Measurements from ENCODE around the gene CLIC4.

The CLIC4 gene

DNA sequence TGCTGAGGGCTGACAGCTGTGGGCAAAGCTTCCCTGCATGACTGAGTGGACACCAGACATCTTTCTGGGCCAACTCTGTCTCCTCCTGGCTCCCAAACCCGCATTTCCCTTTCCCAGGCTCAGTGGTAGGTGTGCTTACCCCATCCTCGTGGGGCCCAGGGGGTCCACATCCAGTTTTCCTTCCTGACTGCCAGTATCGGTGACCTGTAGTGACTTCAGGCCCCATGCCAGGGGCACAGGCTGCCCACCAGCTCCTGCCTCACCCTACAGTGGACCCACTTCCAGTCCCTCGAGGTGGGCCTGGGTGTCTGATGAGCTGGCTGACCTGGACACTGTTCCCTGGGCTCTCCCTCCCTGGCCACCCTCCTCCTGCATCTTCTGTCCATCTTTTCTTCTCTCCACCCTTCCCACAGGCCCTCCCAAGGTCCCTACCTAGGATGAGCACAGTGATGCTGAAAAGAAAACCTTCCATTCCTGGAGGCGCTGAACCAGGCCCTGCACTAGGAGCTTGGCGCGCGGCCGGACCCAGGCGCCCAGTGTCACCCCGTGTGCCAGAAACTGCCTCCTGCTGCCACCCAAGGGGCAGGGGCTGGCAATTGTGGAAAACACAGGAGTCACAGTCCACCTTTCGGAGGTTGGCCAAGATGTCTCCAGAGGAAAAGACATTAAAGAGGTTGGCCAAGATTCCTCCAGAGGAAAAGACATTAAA lies 117.7 kb downstream of the CLIC4 start:
- no peak for DNase-seq

DNA sequence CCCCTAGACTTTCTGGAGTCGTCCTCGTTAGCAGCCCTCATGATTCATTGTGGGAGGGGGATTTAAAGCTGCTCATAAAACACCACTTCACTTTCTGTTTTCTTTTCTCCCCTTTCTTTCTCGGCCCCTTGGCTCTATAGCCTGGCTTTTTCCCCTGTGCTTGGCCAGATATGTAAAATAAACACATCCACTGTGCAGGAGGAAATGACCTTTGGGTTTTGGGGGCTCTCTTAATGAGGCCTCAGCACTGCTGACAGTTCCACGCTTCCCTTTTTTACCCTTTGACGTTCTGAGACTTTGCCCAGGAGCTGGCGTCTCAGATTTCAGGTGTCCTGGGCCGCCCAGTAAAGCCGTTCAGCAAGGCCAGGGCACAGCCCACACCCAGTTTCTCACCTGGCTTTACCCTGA lies 119.1 kb downstream of the CLIC4 start:
- no peak for DNase-seq

DNA sequence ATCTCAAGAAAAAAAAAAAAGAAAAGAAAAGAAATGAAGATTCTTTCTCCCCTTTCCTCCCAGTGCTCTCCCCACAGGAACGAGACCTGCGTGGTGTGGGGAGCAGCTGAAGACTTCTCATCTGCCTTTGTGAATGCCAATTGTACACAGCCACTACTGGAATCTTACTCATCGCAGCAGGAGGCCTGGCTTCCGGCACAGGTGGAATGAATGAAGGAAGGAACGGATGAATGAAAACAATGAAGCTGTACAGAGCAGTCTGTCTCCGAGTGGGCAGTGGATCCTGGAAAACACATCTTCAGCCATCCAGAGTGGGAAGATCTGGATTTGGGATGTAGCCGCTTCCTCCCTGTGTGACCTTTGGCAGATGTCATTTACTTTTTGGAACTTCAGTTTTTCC lies 119.9 kb downstream of the CLIC4 start:
- no peak for DNase-seq

- DNase-seq = no peak
These were observed 120.3 kb downstream of the CLIC4 start for GRCh38 chr1:24865587-24865986.

- DNase-seq = no peak
These were observed 121.2 kb downstream of the CLIC4 start for GRCh38 chr1:24866211-24867083.

GRCh38 chr1:24867084-24867870 lies 122.0 kb downstream of the CLIC4 start:
- DNase-seq = no peak

- DNase-seq = no peak
These were observed 123.0 kb downstream of the CLIC4 start for GRCh38 chr1:24868016-24868875.

- DNase-seq = no peak
These were observed 125.4 kb downstream of the CLIC4 start for GRCh38 chr1:24870551-24871195.

GRCh38 chr1:24871306-24871901 lies 126.2 kb downstream of the CLIC4 start:
- DNase-seq = no peak

GRCh38 chr1:24872061-24872850 lies 127.0 kb downstream of the CLIC4 start:
- no peak for DNase-seq

DNA sequence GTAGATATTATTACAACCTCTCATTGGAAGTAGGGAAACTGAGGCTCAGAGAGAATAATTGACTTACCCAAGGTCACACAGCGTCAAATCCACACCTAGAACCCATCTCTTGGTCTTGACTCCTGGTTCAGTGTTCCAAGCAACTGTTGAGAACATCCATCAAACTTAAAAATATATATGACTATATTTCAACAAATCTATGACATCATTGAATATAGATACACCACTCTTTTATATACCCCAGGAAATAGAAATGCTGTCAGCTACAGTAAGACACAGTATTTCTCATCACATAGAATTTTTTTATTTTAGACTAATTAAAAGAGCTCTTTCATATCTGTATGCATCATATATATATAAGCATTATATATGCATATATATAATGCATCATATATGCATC lies 127.9 kb downstream of the CLIC4 start:
- no peak for DNase-seq

- DNase-seq = no peak
These were observed 128.8 kb downstream of the CLIC4 start for GRCh38 chr1:24874056-24874455.

- no peak for DNase-seq
These were observed 129.5 kb downstream of the CLIC4 start for GRCh38 chr1:24874611-24875234.

DNA sequence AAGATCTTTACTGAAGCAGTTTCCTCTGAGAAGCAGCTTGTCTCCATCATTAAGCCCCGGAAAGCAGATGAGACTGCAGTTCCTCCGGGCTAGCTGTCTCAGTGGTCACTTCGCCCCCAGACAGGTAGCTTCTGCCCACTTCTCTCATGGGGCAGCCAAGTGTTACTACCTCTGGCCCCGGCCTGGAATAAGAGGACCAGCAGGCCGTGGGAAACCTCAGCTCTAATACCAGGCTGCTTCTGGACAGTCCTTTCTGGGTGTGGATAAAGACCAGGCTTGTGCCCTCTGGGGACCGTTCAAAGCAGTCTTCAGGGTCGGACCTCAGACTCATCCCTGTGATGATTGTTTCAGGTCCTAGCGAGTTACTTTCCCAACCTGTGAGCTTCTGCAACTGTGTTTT lies 130.0 kb downstream of the CLIC4 start:
- no peak for DNase-seq

GRCh38 chr1:24875991-24876506 lies 130.8 kb downstream of the CLIC4 start:
- no peak for DNase-seq

GRCh38 chr1:24878045-24878444 lies 132.8 kb downstream of the CLIC4 start:
- DNase-seq = no peak

DNA sequence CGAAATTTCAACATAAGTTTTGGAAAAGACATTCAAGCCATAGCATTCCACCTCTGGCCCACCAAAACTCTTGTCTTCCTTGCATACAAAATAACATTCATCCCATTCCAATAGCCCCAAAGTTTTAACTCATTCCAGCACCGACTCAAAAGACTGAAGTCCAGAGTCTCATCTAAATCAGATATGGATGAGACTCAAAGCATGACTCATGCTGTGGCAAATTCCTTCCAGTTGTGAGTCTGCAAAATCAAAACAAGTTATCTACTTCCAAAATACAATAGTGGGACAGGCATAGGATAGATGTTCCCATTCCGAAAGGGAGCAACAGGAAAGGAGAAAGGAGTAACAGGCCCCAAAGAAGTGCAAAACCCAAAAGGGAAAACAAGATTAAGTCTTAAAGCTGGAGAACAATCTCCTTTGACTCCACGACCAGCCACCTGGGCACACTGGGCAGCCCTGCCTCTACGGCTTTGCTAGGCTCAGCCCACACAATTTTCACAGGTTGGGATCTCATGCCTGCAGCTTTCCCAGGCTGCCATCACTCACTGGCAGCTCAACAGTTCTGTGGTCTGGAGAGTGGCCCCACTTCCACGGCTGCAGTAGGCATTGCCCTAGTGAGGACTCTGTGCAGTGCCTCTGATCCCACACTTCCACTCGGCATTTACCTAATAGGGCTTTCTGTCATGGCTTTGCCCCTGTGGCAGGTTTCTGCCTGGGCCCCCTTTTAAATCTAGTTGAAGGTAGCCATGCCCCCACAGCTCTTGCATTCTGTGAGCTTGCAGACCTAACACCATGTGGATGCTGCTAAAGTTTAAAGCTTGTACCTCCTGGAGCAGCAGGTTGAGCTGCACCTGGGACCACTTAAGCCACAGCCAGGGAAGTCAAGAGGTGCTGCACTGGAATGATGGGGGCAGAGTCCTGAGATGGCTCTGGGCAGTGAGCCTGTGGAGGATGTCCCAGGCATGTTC lies 133.8 kb downstream of the CLIC4 start:
- DNase-seq = no peak

DNA sequence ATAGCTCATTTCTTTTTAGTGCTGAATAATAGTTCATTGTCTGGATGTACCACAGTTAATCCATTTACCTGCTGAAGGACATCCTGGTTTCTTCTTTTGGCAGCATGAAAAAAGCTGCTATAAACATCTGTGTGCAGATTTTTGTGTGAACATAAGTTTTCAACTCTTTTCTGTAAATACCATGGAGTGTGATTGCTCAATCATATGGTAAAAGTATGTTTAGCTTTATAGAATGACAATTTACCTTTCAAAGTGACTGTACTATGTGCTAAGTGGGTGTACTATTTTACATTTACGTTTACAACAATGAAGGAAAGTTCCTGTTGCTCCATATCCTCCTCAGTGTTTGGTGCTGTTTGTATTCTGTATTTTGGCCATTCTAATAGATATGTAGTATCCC lies 135.8 kb downstream of the CLIC4 start:
- no peak for DNase-seq

DNA sequence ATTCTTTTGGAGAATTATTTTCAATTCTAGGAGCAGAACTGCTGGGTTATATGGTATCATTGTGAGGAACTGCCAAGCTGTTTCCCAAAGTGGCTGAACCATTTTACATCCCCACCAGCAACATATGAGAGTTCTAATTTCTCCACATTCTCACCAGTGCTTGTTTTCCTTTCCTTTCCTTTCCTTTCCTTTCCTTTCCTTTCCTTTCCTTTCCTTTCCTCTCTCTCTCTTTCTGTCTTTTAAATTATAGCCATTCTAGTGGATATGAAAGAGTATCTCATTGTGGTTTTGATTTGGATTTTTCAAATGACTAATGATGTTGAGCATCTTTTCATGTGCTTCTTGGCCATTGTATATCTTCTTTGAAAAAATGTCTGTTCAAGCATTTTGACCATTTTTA lies 139.5 kb downstream of the CLIC4 start:
- DNase-seq = no peak
